ENCODE measurements around the gene ZC3H7A.
"Not testable (repeated sequence)": the region's sequence is repeated elsewhere in the genome, so short reads cannot be mapped to it uniquely, and the experiment has no call there.

The ZC3H7A gene

DNA sequence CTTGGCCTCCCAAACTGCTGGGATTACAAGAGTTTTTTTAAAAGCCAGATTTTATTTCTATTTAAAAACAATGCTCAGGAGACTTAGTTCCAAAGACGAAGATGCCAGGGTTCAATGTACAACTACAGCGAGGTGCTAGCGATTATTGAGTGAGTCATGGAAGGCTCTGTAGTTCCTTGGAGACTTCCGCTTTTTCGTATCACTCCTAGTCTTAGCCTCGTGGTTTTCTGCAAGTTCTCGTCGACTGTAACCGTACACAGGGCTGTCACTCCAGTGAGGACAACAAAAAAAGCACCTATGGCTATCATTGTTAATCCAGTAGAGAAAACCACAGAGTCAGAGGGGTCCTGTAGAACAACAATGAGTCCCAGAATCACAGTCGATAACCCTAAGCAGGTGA is 22.7 kb upstream of the ZC3H7A start:
- no peak for TF ChIP-seq ZNF274 (IDR thresholded peaks at IDR 0.05; ENCODE audit: low read depth, low read length)
- H3K4me3 ChIP-seq (ENCODE audit: low read length): no peak overlapping the region

- not testable (repeated sequence) for H3K4me3 ChIP-seq (ENCODE audit: low read length)
These were observed 21.9 kb upstream of the ZC3H7A start for GRCh38 chr16:11818970-11819369.

DNA sequence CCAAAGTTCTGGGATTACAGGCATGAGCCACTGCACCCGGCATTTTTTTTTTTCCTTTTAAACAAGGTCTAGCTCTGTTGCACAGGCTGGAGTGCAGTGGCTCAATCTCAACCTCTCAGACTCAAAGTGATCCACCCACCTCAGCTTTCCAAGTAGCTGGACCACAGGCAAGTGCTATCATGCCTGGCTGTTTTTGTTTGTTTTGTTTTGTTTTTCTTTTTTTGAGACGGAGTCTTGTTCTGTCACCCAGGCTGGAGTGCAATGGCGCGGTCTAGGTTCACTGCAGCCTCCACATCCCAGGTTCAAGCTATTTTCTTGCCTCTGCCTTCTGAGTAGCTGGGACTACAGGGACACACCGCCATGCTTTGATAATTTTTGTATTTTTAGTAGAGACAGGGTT is 19.1 kb upstream of the ZC3H7A start:
- TF ChIP-seq ZNF274 (IDR thresholded peaks at IDR 0.05; ENCODE audit: low read depth, low read length): no peak

GRCh38 chr16:11814800-11815199 is 17.7 kb upstream of the ZC3H7A start:
- H3K4me3 ChIP-seq (ENCODE audit: low read length): not testable (repeated sequence)

More for the DNA sequence above, 19.1 kb upstream of the ZC3H7A start:
- H3K4me3 ChIP-seq (ENCODE audit: low read length): no peak overlapping the region

GRCh38 chr16:11806721-11807120 is 9.7 kb upstream of the ZC3H7A start:
- H3K4me3 ChIP-seq (ENCODE audit: low read length): no peak overlapping the region
- no peak for TF ChIP-seq ZNF274 (IDR thresholded peaks at IDR 0.05; ENCODE audit: low read depth, low read length)

- no peak overlapping the region for H3K4me3 ChIP-seq (ENCODE audit: low read length)
- TF ChIP-seq ZNF274 (IDR thresholded peaks at IDR 0.05; ENCODE audit: low read depth, low read length): no peak
These were observed 8.5 kb upstream of the ZC3H7A start for GRCh38 chr16:11805556-11805955.

- H3K4me3 ChIP-seq (ENCODE audit: low read length): no peak overlapping the region
- TF ChIP-seq ZNF274 (IDR thresholded peaks at IDR 0.05; ENCODE audit: low read depth, low read length): no peak
These were observed 4.5 kb upstream of the ZC3H7A start for GRCh38 chr16:11801481-11802021.

DNA sequence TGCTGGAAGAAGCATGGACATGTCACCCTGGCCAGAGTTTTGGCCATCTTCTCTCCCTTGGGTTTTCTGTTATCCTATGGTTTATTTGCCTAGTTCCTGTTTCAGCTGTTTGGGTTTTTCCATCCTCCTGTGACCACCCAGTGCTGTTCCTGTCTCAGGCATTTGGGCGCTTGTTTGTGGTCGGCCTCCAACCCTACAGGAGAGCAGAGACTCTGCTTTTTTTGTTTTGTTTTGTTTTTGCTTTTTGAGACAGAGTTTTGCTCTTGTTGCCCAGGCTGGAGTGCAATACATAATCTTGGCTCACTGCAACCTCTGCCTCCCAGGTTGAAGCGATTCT is 3.3 kb upstream of the ZC3H7A start:
- TF ChIP-seq ZNF274 (IDR thresholded peaks at IDR 0.05; ENCODE audit: low read depth, low read length): no peak
- peak overlapping the region; percentile 73; the same call in 1 of the 2 replicates for H3K4me3 ChIP-seq (ENCODE audit: low read length)

- peak overlapping the region; percentile 73; the same call in 1 of the 2 replicates for H3K4me3 ChIP-seq (ENCODE audit: low read length)
These were observed 2.7 kb upstream of the ZC3H7A start for GRCh38 chr16:11799509-11800381.

DNA sequence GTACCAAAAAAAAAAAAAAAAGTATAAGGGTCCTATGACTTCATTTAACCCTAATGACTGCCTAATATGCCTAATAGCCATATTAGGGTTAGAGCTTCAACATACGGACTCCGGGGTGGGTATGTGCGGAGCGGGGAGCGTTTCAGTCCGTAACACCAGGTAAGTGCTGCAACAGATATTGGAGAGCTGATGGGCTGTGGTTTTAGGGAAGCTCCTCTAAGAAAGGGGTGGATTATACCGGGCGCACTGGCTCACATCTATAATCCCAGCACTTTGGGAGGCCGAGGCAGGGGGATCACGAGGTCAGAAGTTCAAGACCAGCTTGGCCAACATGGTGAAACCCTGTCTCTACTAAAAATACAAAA is 1.9 kb upstream of the ZC3H7A start:
- no peak for TF ChIP-seq ZNF274 (IDR thresholded peaks at IDR 0.05; ENCODE audit: low read depth, low read length)
- H3K4me3 ChIP-seq (ENCODE audit: low read length): peak overlapping the region; percentile 73; the same call in 1 of the 2 replicates

More at GRCh38 chr16:11799509-11800381, 2.7 kb upstream of the ZC3H7A start:
- no peak for TF ChIP-seq ZNF274 (IDR thresholded peaks at IDR 0.05; ENCODE audit: low read depth, low read length)

- TF ChIP-seq ZNF274 (IDR thresholded peaks at IDR 0.05; ENCODE audit: low read depth, low read length): no peak
- H3K4me3 ChIP-seq (ENCODE audit: low read length): peak overlapping the region; percentile 73
These were observed 870 bp upstream of the ZC3H7A start for GRCh38 chr16:11797957-11798299.

DNA sequence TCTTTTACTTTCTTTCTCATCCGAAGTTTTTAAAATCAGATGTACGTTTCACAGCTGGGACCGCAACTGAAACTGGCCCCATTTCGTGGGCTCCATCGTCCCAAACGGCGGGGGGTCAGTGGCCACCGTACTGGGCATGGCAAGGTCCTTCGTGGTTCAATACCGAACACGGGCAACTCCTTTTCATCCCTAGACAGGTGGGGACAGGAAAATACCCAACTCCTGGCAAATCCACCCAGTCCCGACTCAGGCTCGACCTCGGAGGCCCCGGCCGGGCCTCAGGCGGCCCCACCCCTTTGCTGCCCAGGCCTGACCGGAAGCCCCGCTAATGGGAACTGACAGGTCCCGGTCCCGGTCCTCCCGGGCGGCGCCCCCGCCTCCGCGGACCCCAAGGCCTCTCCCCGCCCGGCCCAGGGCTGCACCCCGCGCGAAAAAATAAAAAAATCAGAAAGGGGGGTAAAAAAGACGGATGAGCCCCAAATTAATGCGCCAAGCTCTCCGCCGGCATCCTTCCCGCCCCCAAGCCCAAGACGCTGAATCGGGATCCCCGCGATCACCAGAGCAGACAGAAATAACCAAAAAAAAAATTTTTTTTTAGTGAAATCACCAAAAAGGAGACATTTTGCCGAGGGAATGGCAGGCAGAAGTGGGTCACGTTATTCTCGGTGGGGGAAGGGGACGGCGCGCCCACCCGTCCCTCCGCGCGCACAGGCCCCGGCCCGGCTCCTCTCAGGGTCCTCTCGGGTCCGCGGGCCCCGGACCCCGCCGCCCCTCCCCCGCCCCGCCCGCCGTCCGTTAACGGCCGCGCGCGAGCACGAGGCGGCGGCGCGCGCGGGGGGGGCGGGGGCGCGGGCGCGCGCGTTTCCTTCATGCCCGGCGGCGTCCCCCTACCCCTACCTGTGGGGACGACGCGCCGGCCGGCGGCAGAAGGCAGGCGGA is 562 bp downstream of the ZC3H7A start:
- no peak for TF ChIP-seq ZNF274 (IDR thresholded peaks at IDR 0.05; ENCODE audit: low read depth, low read length)
- peak overlapping the region; percentile 93 for H3K4me3 ChIP-seq (ENCODE audit: low read length)

GRCh38 chr16:11795887-11796226 is 1.2 kb downstream of the ZC3H7A start:
- H3K4me3 ChIP-seq (ENCODE audit: low read length): peak overlapping the region; percentile 93
- no peak for TF ChIP-seq ZNF274 (IDR thresholded peaks at IDR 0.05; ENCODE audit: low read depth, low read length)

DNA sequence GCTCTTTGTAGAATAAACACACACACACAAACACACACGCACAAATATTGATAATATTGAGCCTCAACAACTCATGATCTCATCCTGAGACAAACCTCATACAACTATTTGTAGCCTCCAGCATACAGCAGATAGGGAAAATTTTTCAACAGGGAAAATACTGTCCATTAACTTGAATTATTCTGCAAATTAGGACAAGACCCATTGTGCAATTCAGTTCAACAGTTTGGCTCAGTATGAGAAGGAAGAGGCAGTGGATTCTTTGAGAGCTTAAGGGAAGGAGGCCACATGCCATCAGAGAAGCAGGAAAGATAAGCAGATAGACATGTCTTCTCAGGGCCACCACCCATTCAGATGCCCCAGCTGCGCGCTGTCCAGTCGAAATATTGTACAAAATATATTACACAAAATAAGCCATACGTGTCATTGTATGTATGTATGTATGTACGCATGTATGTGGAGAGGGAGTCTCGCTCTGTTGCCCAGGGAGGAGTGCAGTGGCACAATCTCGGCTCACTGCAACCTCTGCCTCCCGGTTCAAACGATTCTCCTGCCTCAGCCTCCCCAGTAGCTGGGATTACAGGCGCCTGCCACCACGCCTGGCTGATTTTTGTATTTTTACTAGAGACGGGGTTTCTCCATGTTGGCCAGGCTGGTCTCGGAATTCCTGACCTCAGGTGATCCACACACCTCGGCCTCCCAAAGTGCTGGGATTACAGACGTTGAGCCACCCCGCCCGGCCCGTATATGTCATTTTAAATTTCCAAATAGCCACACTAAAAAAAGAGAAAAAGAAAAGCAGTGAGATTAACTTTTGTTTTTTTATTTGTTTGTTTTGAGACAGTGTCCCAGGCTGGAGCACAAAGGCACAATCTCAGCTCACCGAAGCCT is 1.8 kb downstream of the ZC3H7A start:
- peak overlapping the region; percentile 93; the same call in 1 of the 2 replicates for H3K4me3 ChIP-seq (ENCODE audit: low read length)
- TF ChIP-seq ZNF274 (IDR thresholded peaks at IDR 0.05; ENCODE audit: low read depth, low read length): no peak

Data from GM08714 (cell line).